DOHH2 (cell line): Measurements from ENCODE around the gene BAZ2B.

Experiments used
- H3F3A ChIP-seq: fragments of 200-600 bp; sonication (generic), shearing (Covaris generic); 2 replicates; pipeline ENCODE4 v1.6.0; 2016; ENCODE audit warnings: antibody characterized with exemption, mild to moderate bottlenecking; ENCODE audit not compliant: control insufficient read depth, insufficient read depth
- H3K27ac ChIP-seq: fragments of 200-600 bp; sonication (generic); 2 replicates; pipeline ENCODE4 v1.5.1; 2014; ENCODE audit warnings: low read depth, mild to moderate bottlenecking, low read length, moderate library complexity
- H3K27me3 ChIP-seq: fragments of 200-600 bp; sonication (generic); 2 replicates; pipeline ENCODE4 v1.6.1; 2014; ENCODE audit warnings: mild to moderate bottlenecking, low read length, mixed read lengths; ENCODE audit not compliant: control insufficient read depth
- H3K36me3 ChIP-seq: fragments of 200-600 bp; sonication (generic); 2 replicates; pipeline ENCODE4 v1.6.1; 2014; ENCODE audit warnings: mild to moderate bottlenecking, low read length, moderate library complexity, mixed read lengths; ENCODE audit not compliant: control insufficient read depth
- H3K4me1 ChIP-seq: fragments of 200-600 bp; sonication (generic); 2 replicates; pipeline ENCODE4 v1.6.1; 2014; ENCODE audit warnings: mild to moderate bottlenecking, low read length, mixed read lengths; ENCODE audit not compliant: control insufficient read depth
- H3K4me2 ChIP-seq: fragments of 200-600 bp; sonication (generic); 2 replicates; pipeline ENCODE4 v1.6.0; 2014; ENCODE audit warnings: mild to moderate bottlenecking, low read length, moderate library complexity
- H3K4me3 ChIP-seq: fragments of 200-600 bp; sonication (generic); 2 replicates; pipeline ENCODE4 v1.5.1; 2014; ENCODE audit warnings: mild to moderate bottlenecking, low read length, mixed read lengths
- H3K79me2 ChIP-seq: fragments of 200-600 bp; sonication (generic); 2 replicates; pipeline ENCODE4 v1.6.1; 2014; ENCODE audit warnings: mild to moderate bottlenecking, low read length, mixed read lengths; ENCODE audit not compliant: control insufficient read depth
- H3K9me2 ChIP-seq: fragments of 200-600 bp; sonication (generic); replicated peaks from 2 replicates; pipeline ENCODE4 v1.6.1; 2014; ENCODE audit warnings: mild to moderate bottlenecking, low read length, mixed read lengths; ENCODE audit not compliant: control insufficient read depth
- H3K9me3 ChIP-seq: fragments of 200-600 bp; sonication (generic); 2 replicates; pipeline ENCODE4 v1.6.1; 2014; ENCODE audit warnings: antibody characterized with exemption, low read length, mixed read lengths; ENCODE audit not compliant: control insufficient read depth, insufficient read depth
- H4K20me1 ChIP-seq: fragments of 200-600 bp; sonication (generic); 2 replicates; pipeline ENCODE4 v1.6.0; 2014; ENCODE audit warnings: low read depth, mild to moderate bottlenecking, antibody characterized with exemption, low read length, moderate library complexity; ENCODE audit not compliant: control insufficient read depth, insufficient read depth
- CTCF ChIP-seq: fragments of 200-600 bp; sonication (generic); IDR thresholded peaks from one replicate; pipeline ENCODE4 v1.5.1; 2014; ENCODE audit warnings: antibody characterized with exemption, mild to moderate bottlenecking, low read depth, low read length; ENCODE audit not compliant: poor library complexity, severe bottlenecking
- EZH2phosphoT487 ChIP-seq: fragments of 200-600 bp; sonication (generic); IDR thresholded peaks from 2 replicates; pipeline ENCODE4 v1.6.1; 2017; ENCODE audit warnings: borderline replicate concordance, mild to moderate bottlenecking, antibody characterized with exemption, low read length, moderate library complexity, mixed read lengths

The BAZ2B gene

GRCh38 chr2:159457589-159457988 is 158.8 kb downstream of the BAZ2B start:
- H3F3A ChIP-seq: no peaks in the 10 kb centered on the region
- H3K4me2 ChIP-seq: no peak overlapping the region
- H3K4me3 ChIP-seq: no peak overlapping the region
- no peaks in the 10 kb centered on the region for H4K20me1 ChIP-seq
- no peak overlapping the region for H3K27ac ChIP-seq
- no peaks in the 10 kb centered on the region for H3K9me3 ChIP-seq
- H3K27me3 ChIP-seq: no peaks in the 10 kb centered on the region
- peaks cover 7% of the 10 kb centered on the region for H3K4me1 ChIP-seq
- TF ChIP-seq CTCF: no peak
- no peak for TF ChIP-seq EZH2phosphoT487
- no peaks in the 10 kb centered on the region for H3K9me2 ChIP-seq
- H3K79me2 ChIP-seq: no peaks in the 10 kb centered on the region
- H3K36me3 ChIP-seq: no peaks in the 10 kb centered on the region

- Histone ChIP-seq H3K4me3 (no peak overlapping the region), H4K20me1 (no peaks in the 10 kb centered on the region)
Measured at GRCh38 chr2:159456500-159457426, 159.6 kb downstream of the BAZ2B start.

GRCh38 chr2:159455330-159455918 is 160.9 kb downstream of the BAZ2B start:
- Histone ChIP-seq H3K27me3 (no peaks in the 10 kb centered on the region), H3K4me3 (no peak overlapping the region), H3K4me2 (no peak overlapping the region), H3K9me3 (no peaks in the 10 kb centered on the region), H3K36me3 (no peaks in the 10 kb centered on the region), H3F3A (no peaks in the 10 kb centered on the region), H3K79me2 (no peaks in the 10 kb centered on the region), H3K9me2 (no peaks in the 10 kb centered on the region), H3K27ac (no peak overlapping the region), H4K20me1 (no peaks in the 10 kb centered on the region), H3K4me1 (peaks cover 7% of the 10 kb centered on the region)
- TF ChIP-seq CTCF (no peak), EZH2phosphoT487 (no peak)

More at GRCh38 chr2:159456500-159457426, 159.6 kb downstream of the BAZ2B start:
- Histone ChIP-seq H3K27ac (no peak overlapping the region), H3K9me3 (no peaks in the 10 kb centered on the region), H3K27me3 (no peaks in the 10 kb centered on the region), H3K36me3 (no peaks in the 10 kb centered on the region), H3K9me2 (no peaks in the 10 kb centered on the region), H3F3A (no peaks in the 10 kb centered on the region), H3K4me1 (peaks cover 7% of the 10 kb centered on the region), H3K4me2 (no peak overlapping the region), H3K79me2 (no peaks in the 10 kb centered on the region)
- TF ChIP-seq CTCF (no peak), EZH2phosphoT487 (no peak)
